GM21381 (cell line): ENCODE results near the gene TRIM27.
"Not testable (repeated sequence)": the region's sequence is repeated elsewhere in the genome, so short reads cannot be mapped to it uniquely, and the experiment has no call there.

Experiments
- ATAC-seq: cut with Tn5 transposase; IDR thresholded peaks from one replicate; pipeline ENCODE4 v1.9.1; 2021; ENCODE audit warnings: mild to moderate bottlenecking, moderate library complexity; ENCODE audit not compliant: unreplicated experiment

Gene TRIM27

GRCh38 chr6:28923318-28924102 lies at the start of gene TRIM27:
Gene TRIM27 (minus strand): TSS chr6:28923985. CDS start chr6:28923632, 353 bp downstream.
- ATAC-seq, result peak; percentile 90

GRCh38 chr6:28970056-28970455 lies 46.3 kb upstream of the TRIM27 start:
- not testable (repeated sequence) for ATAC-seq

GRCh38 chr6:28969129-28969528 lies 45.3 kb upstream of the TRIM27 start:
- ATAC-seq, result no peak

- no peak for ATAC-seq
Observed at GRCh38 chr6:28968476-28968875, 44.7 kb upstream of the TRIM27 start.

- no peak for ATAC-seq
Observed at GRCh38 chr6:28965706-28966105, 41.9 kb upstream of the TRIM27 start.

- no peak for ATAC-seq
Observed at GRCh38 chr6:28960846-28961500, 37.2 kb upstream of the TRIM27 start.

- ATAC-seq, result not testable (repeated sequence)
Observed at GRCh38 chr6:28958561-28959243, 34.9 kb upstream of the TRIM27 start.

GRCh38 chr6:28957795-28958314 lies 34.1 kb upstream of the TRIM27 start:
- not testable (repeated sequence) for ATAC-seq

GRCh38 chr6:28956331-28956730 lies 32.5 kb upstream of the TRIM27 start:
- ATAC-seq, result no peak

- no peak for ATAC-seq
Observed at GRCh38 chr6:28953585-28954258, 29.9 kb upstream of the TRIM27 start.

GRCh38 chr6:28953039-28953584 lies 29.3 kb upstream of the TRIM27 start:
- peak; percentile 62 for ATAC-seq

- not testable (repeated sequence) for ATAC-seq
Observed at GRCh38 chr6:28949656-28950195, 25.9 kb upstream of the TRIM27 start.

GRCh38 chr6:28948782-28949486 lies 25.1 kb upstream of the TRIM27 start:
- no peak for ATAC-seq

GRCh38 chr6:28947831-28948270 lies 24.1 kb upstream of the TRIM27 start:
- no peak for ATAC-seq

- no peak for ATAC-seq
Observed at GRCh38 chr6:28947067-28947765, 23.4 kb upstream of the TRIM27 start.

- no peak for ATAC-seq
Observed at GRCh38 chr6:28945349-28945748, 21.6 kb upstream of the TRIM27 start.

GRCh38 chr6:28944412-28944865 lies 20.7 kb upstream of the TRIM27 start:
- no peak for ATAC-seq

- ATAC-seq, result no peak
Observed at GRCh38 chr6:28943557-28944411, 20.0 kb upstream of the TRIM27 start.
